CD8-positive, alpha-beta memory T cell (primary cell): ENCODE data around the gene DLG1. TPM values are rescaled to one million over a fixed set of nuclear protein-coding genes. Genes with fewer than 3 reads are reported as not detected.
A peak's percentile ranks its signal among the peaks of the same experiment; 100 is the strongest.

ENCODE experiments used
- CTCF ChIA-PET: fragments of 350-600 bp; sonication (Branson Sonifier 250); formaldehyde crosslinking; loops from one replicate; lab custom pipeline; 2021; ENCODE audit warnings: antibody characterized with exemption; lab: Charles Lee
- POLR2A ChIA-PET: fragments of 350-600 bp; sonication (Branson Sonifier 250); formaldehyde crosslinking; loops from one replicate; lab custom pipeline; 2021; ENCODE audit warnings: antibody characterized with exemption; lab: Charles Lee
- DNase-seq, 5 donors: peaks; one replicate each; pipeline versions ENCODE4 v3.0.0 to v3.0.0-alpha.2; 2020 to 2022; ENCODE audit warnings: mixed read lengths in 1 of 5
- H3K27ac ChIP-seq: one replicate; pipeline ENCODE4 v1.7.0; 2013; ENCODE audit warnings: low read depth, mild to moderate bottlenecking, low read length, moderate library complexity
- H3K27me3 ChIP-seq: 2 replicates; pipeline ENCODE4 v1.7.0; 2013; ENCODE audit warnings: low read length, mild to moderate bottlenecking; ENCODE audit not compliant: insufficient read depth, poor library complexity, severe bottlenecking
- H3K36me3 ChIP-seq: 2 replicates; pipeline ENCODE4 v1.7.0; 2013; ENCODE audit warnings: mild to moderate bottlenecking, low read length, moderate library complexity; ENCODE audit not compliant: insufficient read depth
- H3K4me1 ChIP-seq: 2 replicates; pipeline ENCODE4 v1.7.0; 2013; ENCODE audit warnings: mild to moderate bottlenecking, low read length, moderate library complexity; ENCODE audit not compliant: insufficient read depth
- H3K4me3 ChIP-seq: 2 replicates; pipeline ENCODE4 v1.7.0; 2013; ENCODE audit warnings: mild to moderate bottlenecking, low read length
- H3K9me3 ChIP-seq: 2 replicates; pipeline ENCODE4 v1.7.0; 2013; ENCODE audit warnings: mild to moderate bottlenecking, low read length
- H3K27ac Mint-ChIP-seq, 8 donors: one replicate each; pipeline ENCODE4 v1.8.0; 2020 to 2021; ENCODE audit warnings: mixed read lengths in 8 of 8, mild to moderate bottlenecking in 6 of 8, inconsistent platforms in 3 of 8, moderate library complexity in 3 of 8
- H3K27me3 Mint-ChIP-seq, 2 donors: one replicate each; pipeline ENCODE4 v1.8.0; 2020 to 2021; ENCODE audit warnings: mixed read lengths in 2 of 2, mild to moderate bottlenecking in 1 of 2, moderate library complexity in 1 of 2
- H3K36me3 Mint-ChIP-seq, 3 donors: one replicate each; pipeline ENCODE4 v1.8.0; 2020 to 2021; ENCODE audit warnings: mixed read lengths in 3 of 3, inconsistent platforms in 1 of 3, mild to moderate bottlenecking in 1 of 3
- H3K4me1 Mint-ChIP-seq, 3 donors: one replicate each; pipeline ENCODE4 v1.8.0; 2020 to 2021; ENCODE audit warnings: mixed read lengths in 3 of 3, inconsistent platforms in 1 of 3, mild to moderate bottlenecking in 1 of 3
- H3K4me3 Mint-ChIP-seq, 7 donors: one replicate each; pipeline ENCODE4 v1.8.0; 2020 to 2021; ENCODE audit warnings: mixed read lengths in 7 of 7, mild to moderate bottlenecking in 6 of 7, moderate library complexity in 4 of 7, inconsistent platforms in 2 of 7
- H3K9me3 Mint-ChIP-seq, 5 donors: one replicate each; pipeline ENCODE4 v1.8.0; 2020 to 2022; ENCODE audit warnings: mixed read lengths in 5 of 5, mild to moderate bottlenecking in 3 of 5, moderate library complexity in 2 of 5, inconsistent platforms in 1 of 5
- polyA plus RNA-seq: library from polyadenylated mRNA; unstranded; fragments of 300-500 nt; fragmentation: Illumina TruSeq; gene quantifications from one replicate; pipeline ENCODE4 v1.2.3, GENCODE V29; 2021
- total RNA-seq, 2 experiments: library from RNA; stranded (reverse); gene quantifications; one replicate each; pipeline ENCODE4 v1.2.3, GENCODE V29; 2021

The DLG1 gene
- total and polyA plus RNA-seq, 3 experiments from 2014 or later, result 30.5 to 51.2 (median 49.2) TPM

GRCh38 chr3:197311591-197311990 is 13.2 kb upstream of the DLG1 start:
- H3K27ac Mint-ChIP-seq, result no peak overlapping the region
- no peak overlapping the region for H3K27ac ChIP-seq
- H3K36me3 Mint-ChIP-seq, result no peaks in the 10 kb centered on the region
- H3K4me1 Mint-ChIP-seq, result peaks cover 0 to 3% (median 0%) of the 10 kb centered on the region in 3 donors
- H3K4me3 Mint-ChIP-seq, result no peak overlapping the region
- no peaks in the 10 kb centered on the region for H3K27me3 ChIP-seq
- no peaks in the 10 kb centered on the region for H3K9me3 ChIP-seq
- no peak for DNase-seq
- H3K4me1 ChIP-seq, result no peaks in the 10 kb centered on the region
- H3K36me3 ChIP-seq, result no peaks in the 10 kb centered on the region
- ChIA-PET POLR2A (no interaction called here), CTCF (no interaction called here)
- H3K27me3 Mint-ChIP-seq, result peaks cover 7 to 20% of the 10 kb centered on the region in 2 donors
- peaks cover 0 to 4% (median 0%) of the 10 kb centered on the region in 5 donors for H3K9me3 Mint-ChIP-seq
- H3K4me3 ChIP-seq, result no peak overlapping the region

- H3K4me1 ChIP-seq, result no peaks in the 10 kb centered on the region
- peaks cover 7 to 14% of the 10 kb centered on the region in 2 donors for H3K27me3 Mint-ChIP-seq
- peaks cover 0 to 4% (median 0%) of the 10 kb centered on the region in 5 donors for H3K9me3 Mint-ChIP-seq
- DNase-seq, result no peak
- H3K27ac Mint-ChIP-seq, result peak overlapping the region in 1 of 8 donors; percentile 73
- H3K9me3 ChIP-seq, result no peaks in the 10 kb centered on the region
- CTCF ChIA-PET, result no interaction called here
- no peak overlapping the region for H3K27ac ChIP-seq
- no peaks in the 10 kb centered on the region for H3K27me3 ChIP-seq
- no peak overlapping the region for H3K4me3 ChIP-seq
- no peak overlapping the region for H3K4me3 Mint-ChIP-seq
- no peaks in the 10 kb centered on the region for H3K36me3 Mint-ChIP-seq
- no peaks in the 10 kb centered on the region for H3K36me3 ChIP-seq
- peaks cover 10 to 12% (median 10%) of the 10 kb centered on the region in 3 donors for H3K4me1 Mint-ChIP-seq
- POLR2A ChIA-PET, result no interaction called here
These were observed 11.3 kb upstream of the DLG1 start for GRCh38 chr3:197309528-197310361.

GRCh38 chr3:197308591-197308990 is 10.2 kb upstream of the DLG1 start:
- Histone ChIP-seq H3K4me3 (no peak overlapping the region), H3K4me1 (no peaks in the 10 kb centered on the region), H3K9me3 (no peaks in the 10 kb centered on the region), H3K27ac (no peak overlapping the region), H3K36me3 (no peaks in the 10 kb centered on the region), H3K27me3 (peaks cover 5% of the 10 kb centered on the region)
- Mint-ChIP-seq H3K27me3 (peaks cover 6 to 12% of the 10 kb centered on the region in 2 donors), H3K4me3 (no peak overlapping the region), H3K4me1 (peaks cover 12 to 14% (median 13%) of the 10 kb centered on the region in 3 donors), H3K36me3 (no peaks in the 10 kb centered on the region), H3K9me3 (peaks cover 0 to 4% (median 0%) of the 10 kb centered on the region in 5 donors), H3K27ac (no peak overlapping the region)
- POLR2A ChIA-PET, result no interaction called here
- CTCF ChIA-PET, result interaction anchor here (0.7 kb wide), 1 partner anchor 9 kb away, joined by 3 read pairs; no protein-coding TSS in a partner anchor
- DNase-seq, result no peak

- Histone ChIP-seq H3K27ac (no peak overlapping the region), H3K9me3 (no peaks in the 10 kb centered on the region), H3K4me3 (no peak overlapping the region), H3K36me3 (no peaks in the 10 kb centered on the region), H3K4me1 (peaks cover 4% of the 10 kb centered on the region), H3K27me3 (peaks cover 5% of the 10 kb centered on the region)
- peaks cover 24 to 26% (median 25%) of the 10 kb centered on the region in 3 donors for H3K4me1 Mint-ChIP-seq
- H3K36me3 Mint-ChIP-seq, result no peaks in the 10 kb centered on the region
- ChIA-PET POLR2A (no interaction called here), CTCF (no interaction called here)
- no peak overlapping the region for H3K4me3 Mint-ChIP-seq
- no peak for DNase-seq
- H3K27me3 Mint-ChIP-seq, result peaks cover 6 to 11% of the 10 kb centered on the region in 2 donors
- no peaks in the 10 kb centered on the region for H3K9me3 Mint-ChIP-seq
- peak overlapping the region in 2 of 8 donors; percentile 59 to 82 for H3K27ac Mint-ChIP-seq
These were observed 8.1 kb upstream of the DLG1 start for GRCh38 chr3:197306374-197307086.

GRCh38 chr3:197305854-197306253 is 7.4 kb upstream of the DLG1 start:
- Histone ChIP-seq H3K36me3 (no peaks in the 10 kb centered on the region), H3K27me3 (peaks cover 5% of the 10 kb centered on the region), H3K4me3 (no peak overlapping the region), H3K4me1 (peaks cover 4% of the 10 kb centered on the region), H3K9me3 (no peaks in the 10 kb centered on the region), H3K27ac (no peak overlapping the region)
- no peaks in the 10 kb centered on the region for H3K9me3 Mint-ChIP-seq
- peak overlapping the region in 2 of 7 donors; percentile 6 to 8 for H3K4me3 Mint-ChIP-seq
- no peaks in the 10 kb centered on the region for H3K36me3 Mint-ChIP-seq
- ChIA-PET POLR2A (no interaction called here), CTCF (no interaction called here)
- peaks cover 8 to 11% of the 10 kb centered on the region in 2 donors for H3K27me3 Mint-ChIP-seq
- DNase-seq, result peak in 2 of 5 donors; percentile 29 to 57
- H3K27ac Mint-ChIP-seq, result peak overlapping the region in 4 of 8 donors; percentile 1 to 59 (median 14)
- H3K4me1 Mint-ChIP-seq, result peaks cover 24 to 27% (median 26%) of the 10 kb centered on the region in 3 donors

GRCh38 chr3:197303452-197303851 is 5.0 kb upstream of the DLG1 start:
- POLR2A ChIA-PET, result no interaction called here
- CTCF ChIA-PET, result no interaction called here
- peaks cover 0 to 3% (median 0%) of the 10 kb centered on the region in 3 donors for H3K36me3 Mint-ChIP-seq

GRCh38 chr3:197302696-197303341 is 4.4 kb upstream of the DLG1 start:
- H3K27me3 ChIP-seq, result peaks cover 5% of the 10 kb centered on the region
- peaks cover 0 to 7% (median 0%) of the 10 kb centered on the region in 3 donors for H3K36me3 Mint-ChIP-seq
- H3K9me3 Mint-ChIP-seq, result no peaks in the 10 kb centered on the region
- H3K4me1 Mint-ChIP-seq, result peaks cover 33 to 38% (median 35%) of the 10 kb centered on the region in 3 donors
- CTCF ChIA-PET, result interaction anchor here (1.2 kb wide), 1 partner anchor 27 kb away, joined by 3 read pairs; no protein-coding TSS in a partner anchor
- peak overlapping the region in 1 of 8 donors; percentile 3 for H3K27ac Mint-ChIP-seq
- peaks cover 9 to 15% of the 10 kb centered on the region in 2 donors for H3K27me3 Mint-ChIP-seq
- peaks cover 15% of the 10 kb centered on the region for H3K4me1 ChIP-seq
- no peak for DNase-seq
- no peaks in the 10 kb centered on the region for H3K9me3 ChIP-seq
- H3K4me3 ChIP-seq, result no peak overlapping the region
- peak overlapping the region in 1 of 7 donors; percentile 38 for H3K4me3 Mint-ChIP-seq
- POLR2A ChIA-PET, result no interaction called here
- no peaks in the 10 kb centered on the region for H3K36me3 ChIP-seq
- no peak overlapping the region for H3K27ac ChIP-seq

More at GRCh38 chr3:197303452-197303851, 5.0 kb upstream of the DLG1 start:
- H3K4me1 ChIP-seq, result peaks cover 15% of the 10 kb centered on the region
- Mint-ChIP-seq H3K27ac (peak overlapping the region in 1 of 8 donors; percentile 9), H3K4me3 (peak overlapping the region in 1 of 7 donors; percentile 1), H3K4me1 (peaks cover 33 to 38% (median 35%) of the 10 kb centered on the region in 3 donors), H3K9me3 (no peaks in the 10 kb centered on the region), H3K27me3 (peaks cover 9 to 17% of the 10 kb centered on the region in 2 donors)
- no peak for DNase-seq
- H3K4me3 ChIP-seq, result no peak overlapping the region
- H3K27me3 ChIP-seq, result peaks cover 5% of the 10 kb centered on the region
- no peak overlapping the region for H3K27ac ChIP-seq
- H3K36me3 ChIP-seq, result no peaks in the 10 kb centered on the region
- no peaks in the 10 kb centered on the region for H3K9me3 ChIP-seq
